ENCODE results near the gene LOXL3.
"Not testable (repeated sequence)": the region's sequence is repeated elsewhere in the genome, so short reads cannot be mapped to it uniquely, and the experiment has no call there.

Gene LOXL3

GRCh38 chr2:74483675-74484164 lies 70.0 kb downstream of the LOXL3 start:
- not testable (repeated sequence) for DNase-seq

GRCh38 chr2:74482801-74483674 lies 70.7 kb downstream of the LOXL3 start, which contains the start of the genes CCDC142 and TTC31:
TSS of gene CCDC142 (minus strand) at chr2:74482998. CDS start at chr2:74482837, 161 bp downstream.
TSS of gene TTC31 (plus strand) at chr2:74483081. CDS start at chr2:74483096, 15 bp downstream.
- peak; percentile 95 for DNase-seq
